Loucy (cell line): ENCODE results near the gene ENOX1.

Experiments used
- EZH2phosphoT487 ChIP-seq: fragments of 200-600 bp; IDR thresholded peaks from 2 replicates; pipeline ENCODE4 v1.6.1; 2018; ENCODE audit warnings: antibody characterized with exemption, mild to moderate bottlenecking, moderate library complexity, borderline replicate concordance
- TF ChIP-seq, protein P1 (sequence below): fragments of 200-600 bp; sonication (generic); conservative IDR thresholded peaks from 2 replicates; pipeline ENCODE4 v1.5.1; 2014; ENCODE audit warnings: mild to moderate bottlenecking, antibody characterized with exemption, low read length

GRCh38 chr13:43331672-43332071 is 455.1 kb downstream of the ENOX1 start:
- TF ChIP-seq, protein P1, sequence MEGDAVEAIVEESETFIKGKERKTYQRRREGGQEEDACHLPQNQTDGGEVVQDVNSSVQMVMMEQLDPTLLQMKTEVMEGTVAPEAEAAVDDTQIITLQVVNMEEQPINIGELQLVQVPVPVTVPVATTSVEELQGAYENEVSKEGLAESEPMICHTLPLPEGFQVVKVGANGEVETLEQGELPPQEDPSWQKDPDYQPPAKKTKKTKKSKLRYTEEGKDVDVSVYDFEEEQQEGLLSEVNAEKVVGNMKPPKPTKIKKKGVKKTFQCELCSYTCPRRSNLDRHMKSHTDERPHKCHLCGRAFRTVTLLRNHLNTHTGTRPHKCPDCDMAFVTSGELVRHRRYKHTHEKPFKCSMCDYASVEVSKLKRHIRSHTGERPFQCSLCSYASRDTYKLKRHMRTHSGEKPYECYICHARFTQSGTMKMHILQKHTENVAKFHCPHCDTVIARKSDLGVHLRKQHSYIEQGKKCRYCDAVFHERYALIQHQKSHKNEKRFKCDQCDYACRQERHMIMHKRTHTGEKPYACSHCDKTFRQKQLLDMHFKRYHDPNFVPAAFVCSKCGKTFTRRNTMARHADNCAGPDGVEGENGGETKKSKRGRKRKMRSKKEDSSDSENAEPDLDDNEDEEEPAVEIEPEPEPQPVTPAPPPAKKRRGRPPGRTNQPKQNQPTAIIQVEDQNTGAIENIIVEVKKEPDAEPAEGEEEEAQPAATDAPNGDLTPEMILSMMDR, result no peak
- TF ChIP-seq EZH2phosphoT487, result no peak
